SK-N-SH treated with all-trans-retinoic acid at 6 μM for 48 hours (cell line): ENCODE measurements around the gene INTS1.

Experiments used
- ATAC-seq: fragments of 200-7000 bp; cut with Tn5 transposase; 3 replicates; pipeline ENCODE4 v1.9.1; 2020; ENCODE audit warnings: mild to moderate bottlenecking, moderate library complexity
- ARNTL ChIP-seq: fragments of 450-650 bp; formaldehyde crosslinking; IDR thresholded peaks from 2 replicates; pipeline ENCODE4 v1.5.0; 2020; ENCODE audit warnings: low read depth, mild to moderate bottlenecking, moderate library complexity, borderline replicate concordance
- BACH2 ChIP-seq: fragments of 250-450 bp; sonication (Bioruptor Pico); IDR thresholded peaks from 2 replicates; pipeline ENCODE4 v1.9.0; 2021; ENCODE audit warnings: mild to moderate bottlenecking, borderline replicate concordance
- CSDC2 ChIP-seq: fragments of 250-450 bp; sonication (Bioruptor Pico); IDR thresholded peaks from 2 replicates; pipeline ENCODE4 v1.5.0; 2020; ENCODE audit warnings: mild to moderate bottlenecking, moderate library complexity
- ESRRG ChIP-seq: fragments of 250-450 bp; sonication (Bioruptor Pico); IDR thresholded peaks from 2 replicates; pipeline ENCODE4 v1.6.1; 2021; ENCODE audit warnings: mild to moderate bottlenecking
- GLIS3 ChIP-seq: fragments of 250-450 bp; sonication (Bioruptor Pico); IDR thresholded peaks from 2 replicates; pipeline ENCODE4 v1.5.0; 2020; ENCODE audit warnings: mild to moderate bottlenecking, moderate library complexity
- ISL1 ChIP-seq: fragments of 250-450 bp; sonication (Bioruptor Pico); IDR thresholded peaks from 2 replicates; pipeline ENCODE4 v2.1.2; 2022; ENCODE audit warnings: mild to moderate bottlenecking, moderate library complexity
- OSR1 ChIP-seq: fragments of 250-450 bp; sonication (Bioruptor Pico); IDR thresholded peaks from 2 replicates; pipeline ENCODE4 v1.8.0; 2022; ENCODE audit warnings: moderate library complexity, mild to moderate bottlenecking, inconsistent platforms
- PPARA ChIP-seq: fragments of 250-450 bp; sonication (Bioruptor Pico); IDR thresholded peaks from 2 replicates; pipeline ENCODE4 v1.5.0; 2020; ENCODE audit warnings: mild to moderate bottlenecking, borderline replicate concordance
- RARB ChIP-seq: fragments of 250-450 bp; sonication (Bioruptor Pico); IDR thresholded peaks from 2 replicates; pipeline ENCODE4 v1.8.0; 2021; ENCODE audit warnings: mild to moderate bottlenecking, moderate library complexity
- SNAI2 ChIP-seq: fragments of 250-450 bp; sonication (Bioruptor Pico); IDR thresholded peaks from 2 replicates; pipeline ENCODE4 v1.5.0; 2020; ENCODE audit warnings: mild to moderate bottlenecking, moderate library complexity
- TCF4 ChIP-seq: fragments of 250-450 bp; sonication (Bioruptor Pico); IDR thresholded peaks from 2 replicates; pipeline ENCODE4 v1.8.0; 2021; ENCODE audit warnings: mild to moderate bottlenecking, moderate library complexity, borderline replicate concordance
- TOX ChIP-seq: fragments of 250-450 bp; sonication (Bioruptor Pico); IDR thresholded peaks from 2 replicates; pipeline ENCODE4 v1.8.0; 2021; ENCODE audit warnings: mild to moderate bottlenecking, moderate library complexity, borderline replicate concordance
- ZFP3 ChIP-seq: fragments of 250-450 bp; sonication (Bioruptor Pico); IDR thresholded peaks from 2 replicates; pipeline ENCODE4 v1.5.0; 2020; ENCODE audit warnings: mild to moderate bottlenecking, moderate library complexity
- ZFP30 ChIP-seq: fragments of 450-650 bp; formaldehyde crosslinking; IDR thresholded peaks from 2 replicates; pipeline ENCODE4 v1.5.0; 2022; ENCODE audit warnings: mild to moderate bottlenecking, moderate library complexity
- ZNF565 ChIP-seq: fragments of 450-650 bp; formaldehyde crosslinking; conservative IDR thresholded peaks from 2 replicates; pipeline ENCODE4 v1.5.0; 2020; ENCODE audit warnings: low read depth, mild to moderate bottlenecking, moderate library complexity
- ZNF70 ChIP-seq: fragments of 450-650 bp; formaldehyde crosslinking; IDR thresholded peaks from 2 replicates; pipeline ENCODE4 v1.5.0; 2020; ENCODE audit warnings: mild to moderate bottlenecking, moderate library complexity
- ZNF8 ChIP-seq: fragments of 450-650 bp; formaldehyde crosslinking; IDR thresholded peaks from 2 replicates; pipeline ENCODE4 v1.5.0; 2020; ENCODE audit warnings: mild to moderate bottlenecking, moderate library complexity
- TF ChIP-seq, protein P1 (sequence below): fragments of 250-450 bp; sonication (Bioruptor Pico); IDR thresholded peaks from 2 replicates; pipeline ENCODE4 v1.8.0; 2021; ENCODE audit warnings: low read depth, mild to moderate bottlenecking, moderate library complexity, borderline replicate concordance
- TF ChIP-seq, protein P2 (sequence below): fragments of 250-450 bp; sonication (Bioruptor Pico); IDR thresholded peaks from 2 replicates; pipeline ENCODE4 v1.5.1; 2021; ENCODE audit warnings: mild to moderate bottlenecking, moderate library complexity
- TF ChIP-seq, protein P3 (sequence below): fragments of 250-450 bp; sonication (Bioruptor Pico); IDR thresholded peaks from 2 replicates; pipeline ENCODE4 v1.5.1; 2020; ENCODE audit warnings: low read depth, mild to moderate bottlenecking, moderate library complexity
- TF ChIP-seq, protein P4 (sequence below): fragments of 250-450 bp; sonication (Bioruptor Pico); IDR thresholded peaks from 2 replicates; pipeline ENCODE4 v1.8.0; 2020; ENCODE audit warnings: mild to moderate bottlenecking, moderate library complexity, borderline replicate concordance
- TF ChIP-seq, protein P5 (sequence below): fragments of 250-450 bp; sonication (Bioruptor Pico); IDR thresholded peaks from 2 replicates; pipeline ENCODE4 v1.5.0; 2020; ENCODE audit warnings: mild to moderate bottlenecking, moderate library complexity

The INTS1 gene

DNA sequence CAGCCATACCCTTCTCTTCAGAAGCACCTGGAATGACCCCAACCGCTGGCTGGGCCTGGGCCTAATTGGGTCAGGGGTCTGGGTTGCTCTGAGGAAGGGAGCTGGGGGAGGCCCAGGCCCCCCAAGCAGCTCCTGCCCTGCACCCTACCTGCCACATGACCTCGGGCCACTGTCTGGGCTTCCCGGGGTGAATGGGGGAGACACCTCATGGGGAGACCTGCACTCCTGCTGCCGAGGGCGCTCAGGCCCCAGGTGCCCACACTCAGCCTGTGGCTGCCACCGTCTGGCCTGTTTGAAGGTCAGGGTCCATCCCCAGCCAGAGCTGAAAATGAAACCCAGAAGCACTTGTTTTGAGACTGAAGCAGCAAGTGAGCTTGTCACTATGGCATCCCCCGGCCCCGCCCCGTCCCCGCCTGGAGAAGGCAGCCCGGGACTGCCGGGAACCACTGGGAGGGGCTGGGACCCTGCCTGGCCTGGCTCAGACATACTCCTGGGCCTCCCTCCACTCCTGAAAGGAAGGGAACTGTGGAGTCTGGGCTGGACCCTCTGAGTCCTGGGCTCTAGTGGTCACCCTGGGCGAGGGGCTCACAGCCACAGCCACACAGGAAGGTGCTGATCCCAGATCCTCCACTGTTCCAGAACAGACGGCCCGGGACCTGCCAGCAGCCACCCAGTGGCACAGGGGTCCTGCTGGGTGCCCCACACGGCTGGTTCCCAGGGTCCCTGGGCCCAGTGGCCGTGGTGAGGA, 37.5 kb downstream of the INTS1 start:
- peak; percentile 65 for ATAC-seq
- no peak for TF ChIP-seq ZNF8 (CRISPR knock-in tag)
- TF ChIP-seq OSR1 (CRISPR knock-in tag): no peak
- TF ChIP-seq GLIS3 (CRISPR knock-in tag): no peak
- TF ChIP-seq ESRRG (CRISPR knock-in tag): no peak

DNA sequence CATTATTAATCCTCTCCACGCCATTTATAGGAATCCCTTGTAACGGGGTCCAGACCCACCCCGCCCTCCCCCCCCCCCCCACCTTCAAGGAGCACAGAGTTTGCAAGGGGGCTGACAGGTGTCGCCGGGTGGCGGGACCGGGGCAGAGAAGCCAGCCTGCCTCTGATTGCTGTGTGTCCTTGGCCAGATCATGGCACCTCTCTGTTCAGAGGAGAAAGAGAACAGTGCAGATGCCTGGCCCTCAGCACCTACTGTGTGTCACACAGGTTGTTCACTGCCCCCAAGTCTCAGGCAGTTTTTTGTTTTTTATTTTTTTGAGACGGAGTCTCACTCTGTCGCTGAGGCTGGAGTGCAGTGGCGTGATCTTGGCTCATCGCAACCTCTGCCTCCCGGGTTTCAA, 39.5 kb downstream of the INTS1 start:
- no peak for TF ChIP-seq TCF4 (CRISPR knock-in tag)
- no peak for TF ChIP-seq GLIS3 (CRISPR knock-in tag)
- TF ChIP-seq ZNF70 (CRISPR knock-in tag): no peak
- TF ChIP-seq ZFP30 (CRISPR knock-in tag): no peak
- no peak for TF ChIP-seq CSDC2 (CRISPR knock-in tag)
- TF ChIP-seq, protein P1, sequence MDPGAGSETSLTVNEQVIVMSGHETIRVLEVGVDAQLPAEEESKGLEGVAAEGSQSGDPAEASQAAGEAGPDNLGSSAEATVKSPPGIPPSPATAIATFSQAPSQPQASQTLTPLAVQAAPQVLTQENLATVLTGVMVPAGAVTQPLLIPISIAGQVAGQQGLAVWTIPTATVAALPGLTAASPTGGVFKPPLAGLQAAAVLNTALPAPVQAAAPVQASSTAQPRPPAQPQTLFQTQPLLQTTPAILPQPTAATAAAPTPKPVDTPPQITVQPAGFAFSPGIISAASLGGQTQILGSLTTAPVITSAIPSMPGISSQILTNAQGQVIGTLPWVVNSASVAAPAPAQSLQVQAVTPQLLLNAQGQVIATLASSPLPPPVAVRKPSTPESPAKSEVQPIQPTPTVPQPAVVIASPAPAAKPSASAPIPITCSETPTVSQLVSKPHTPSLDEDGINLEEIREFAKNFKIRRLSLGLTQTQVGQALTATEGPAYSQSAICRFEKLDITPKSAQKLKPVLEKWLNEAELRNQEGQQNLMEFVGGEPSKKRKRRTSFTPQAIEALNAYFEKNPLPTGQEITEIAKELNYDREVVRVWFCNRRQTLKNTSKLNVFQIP (CRISPR knock-in tag): no peak
- TF ChIP-seq ISL1 (CRISPR knock-in tag): no peak
- TF ChIP-seq, protein P2, sequence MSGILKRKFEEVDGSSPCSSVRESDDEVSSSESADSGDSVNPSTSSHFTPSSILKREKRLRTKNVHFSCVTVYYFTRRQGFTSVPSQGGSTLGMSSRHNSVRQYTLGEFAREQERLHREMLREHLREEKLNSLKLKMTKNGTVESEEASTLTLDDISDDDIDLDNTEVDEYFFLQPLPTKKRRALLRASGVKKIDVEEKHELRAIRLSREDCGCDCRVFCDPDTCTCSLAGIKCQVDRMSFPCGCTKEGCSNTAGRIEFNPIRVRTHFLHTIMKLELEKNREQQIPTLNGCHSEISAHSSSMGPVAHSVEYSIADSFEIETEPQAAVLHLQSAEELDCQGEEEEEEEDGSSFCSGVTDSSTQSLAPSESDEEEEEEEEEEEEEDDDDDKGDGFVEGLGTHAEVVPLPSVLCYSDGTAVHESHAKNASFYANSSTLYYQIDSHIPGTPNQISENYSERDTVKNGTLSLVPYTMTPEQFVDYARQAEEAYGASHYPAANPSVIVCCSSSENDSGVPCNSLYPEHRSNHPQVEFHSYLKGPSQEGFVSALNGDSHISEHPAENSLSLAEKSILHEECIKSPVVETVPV (CRISPR knock-in tag): no peak
- no peak for TF ChIP-seq PPARA (CRISPR knock-in tag)
- TF ChIP-seq SNAI2 (CRISPR knock-in tag): no peak
- no peak for TF ChIP-seq ARNTL (CRISPR knock-in tag)
- no peak for TF ChIP-seq ZNF8 (CRISPR knock-in tag)
- no peak for TF ChIP-seq BACH2 (CRISPR knock-in tag)
- no peak for TF ChIP-seq ZFP3 (CRISPR knock-in tag)
- TF ChIP-seq ZNF565: no peak
- TF ChIP-seq, protein P3, sequence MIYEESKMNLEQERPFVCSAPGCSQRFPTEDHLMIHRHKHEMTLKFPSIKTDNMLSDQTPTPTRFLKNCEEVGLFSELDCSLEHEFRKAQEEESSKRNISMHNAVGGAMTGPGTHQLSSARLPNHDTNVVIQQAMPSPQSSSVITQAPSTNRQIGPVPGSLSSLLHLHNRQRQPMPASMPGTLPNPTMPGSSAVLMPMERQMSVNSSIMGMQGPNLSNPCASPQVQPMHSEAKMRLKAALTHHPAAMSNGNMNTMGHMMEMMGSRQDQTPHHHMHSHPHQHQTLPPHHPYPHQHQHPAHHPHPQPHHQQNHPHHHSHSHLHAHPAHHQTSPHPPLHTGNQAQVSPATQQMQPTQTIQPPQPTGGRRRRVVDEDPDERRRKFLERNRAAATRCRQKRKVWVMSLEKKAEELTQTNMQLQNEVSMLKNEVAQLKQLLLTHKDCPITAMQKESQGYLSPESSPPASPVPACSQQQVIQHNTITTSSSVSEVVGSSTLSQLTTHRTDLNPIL: no peak
- no peak for ATAC-seq

DNA sequence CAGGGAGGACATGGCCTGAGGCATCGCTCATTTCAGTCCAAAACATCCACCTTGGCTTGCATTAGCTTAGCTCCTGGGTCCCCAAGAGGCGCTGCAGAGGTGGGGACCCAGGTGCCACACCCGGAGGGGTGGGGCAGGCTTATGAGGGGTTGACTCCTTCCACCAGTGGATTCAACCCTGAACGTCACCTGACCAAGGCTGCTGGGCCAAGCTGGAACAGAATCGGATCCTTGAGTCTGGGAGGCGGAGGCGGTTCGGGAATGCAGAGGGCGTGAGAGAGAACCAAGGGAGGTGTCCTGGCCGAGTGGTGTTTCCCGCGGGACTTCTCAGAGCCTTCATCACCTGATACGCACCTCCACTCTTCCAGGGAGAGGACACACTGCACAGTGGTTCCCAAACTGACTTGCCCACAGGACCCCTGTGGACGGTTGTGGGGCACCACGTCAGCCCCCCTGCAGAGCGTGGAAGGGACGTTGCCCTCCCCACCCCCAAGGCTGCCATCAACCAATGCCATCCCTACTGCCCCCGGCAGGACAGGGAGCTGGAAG, 40.4 kb downstream of the INTS1 start:
- TF ChIP-seq ZFP3 (CRISPR knock-in tag): no peak
- no peak for TF ChIP-seq RARB (CRISPR knock-in tag)
- no peak for TF ChIP-seq TOX
- TF ChIP-seq, protein P4, sequence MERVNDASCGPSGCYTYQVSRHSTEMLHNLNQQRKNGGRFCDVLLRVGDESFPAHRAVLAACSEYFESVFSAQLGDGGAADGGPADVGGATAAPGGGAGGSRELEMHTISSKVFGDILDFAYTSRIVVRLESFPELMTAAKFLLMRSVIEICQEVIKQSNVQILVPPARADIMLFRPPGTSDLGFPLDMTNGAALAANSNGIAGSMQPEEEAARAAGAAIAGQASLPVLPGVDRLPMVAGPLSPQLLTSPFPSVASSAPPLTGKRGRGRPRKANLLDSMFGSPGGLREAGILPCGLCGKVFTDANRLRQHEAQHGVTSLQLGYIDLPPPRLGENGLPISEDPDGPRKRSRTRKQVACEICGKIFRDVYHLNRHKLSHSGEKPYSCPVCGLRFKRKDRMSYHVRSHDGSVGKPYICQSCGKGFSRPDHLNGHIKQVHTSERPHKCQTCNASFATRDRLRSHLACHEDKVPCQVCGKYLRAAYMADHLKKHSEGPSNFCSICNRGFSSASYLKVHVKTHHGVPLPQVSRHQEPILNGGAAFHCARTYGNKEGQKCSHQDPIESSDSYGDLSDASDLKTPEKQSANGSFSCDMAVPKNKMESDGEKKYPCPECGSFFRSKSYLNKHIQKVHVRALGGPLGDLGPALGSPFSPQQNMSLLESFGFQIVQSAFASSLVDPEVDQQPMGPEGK (CRISPR knock-in tag): no peak
- no peak for TF ChIP-seq CSDC2 (CRISPR knock-in tag)
- TF ChIP-seq, protein P5, sequence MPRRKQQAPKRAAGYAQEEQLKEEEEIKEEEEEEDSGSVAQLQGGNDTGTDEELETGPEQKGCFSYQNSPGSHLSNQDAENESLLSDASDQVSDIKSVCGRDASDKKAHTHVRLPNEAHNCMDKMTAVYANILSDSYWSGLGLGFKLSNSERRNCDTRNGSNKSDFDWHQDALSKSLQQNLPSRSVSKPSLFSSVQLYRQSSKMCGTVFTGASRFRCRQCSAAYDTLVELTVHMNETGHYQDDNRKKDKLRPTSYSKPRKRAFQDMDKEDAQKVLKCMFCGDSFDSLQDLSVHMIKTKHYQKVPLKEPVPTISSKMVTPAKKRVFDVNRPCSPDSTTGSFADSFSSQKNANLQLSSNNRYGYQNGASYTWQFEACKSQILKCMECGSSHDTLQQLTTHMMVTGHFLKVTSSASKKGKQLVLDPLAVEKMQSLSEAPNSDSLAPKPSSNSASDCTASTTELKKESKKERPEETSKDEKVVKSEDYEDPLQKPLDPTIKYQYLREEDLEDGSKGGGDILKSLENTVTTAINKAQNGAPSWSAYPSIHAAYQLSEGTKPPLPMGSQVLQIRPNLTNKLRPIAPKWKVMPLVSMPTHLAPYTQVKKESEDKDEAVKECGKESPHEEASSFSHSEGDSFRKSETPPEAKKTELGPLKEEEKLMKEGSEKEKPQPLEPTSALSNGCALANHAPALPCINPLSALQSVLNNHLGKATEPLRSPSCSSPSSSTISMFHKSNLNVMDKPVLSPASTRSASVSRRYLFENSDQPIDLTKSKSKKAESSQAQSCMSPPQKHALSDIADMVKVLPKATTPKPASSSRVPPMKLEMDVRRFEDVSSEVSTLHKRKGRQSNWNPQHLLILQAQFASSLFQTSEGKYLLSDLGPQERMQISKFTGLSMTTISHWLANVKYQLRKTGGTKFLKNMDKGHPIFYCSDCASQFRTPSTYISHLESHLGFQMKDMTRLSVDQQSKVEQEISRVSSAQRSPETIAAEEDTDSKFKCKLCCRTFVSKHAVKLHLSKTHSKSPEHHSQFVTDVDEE (CRISPR knock-in tag): no peak
- TF ChIP-seq GLIS3 (CRISPR knock-in tag): no peak
- TF ChIP-seq ARNTL (CRISPR knock-in tag): no peak
- TF ChIP-seq ZNF8 (CRISPR knock-in tag): no peak
- TF ChIP-seq ESRRG (CRISPR knock-in tag): no peak
- TF ChIP-seq, protein P1 (CRISPR knock-in tag): no peak
- TF ChIP-seq BACH2 (CRISPR knock-in tag): no peak
- ATAC-seq: no peak
